Keratinocyte (primary cell): ENCODE data around the gene SPTLC3. TPM values are rescaled to one million over a fixed set of nuclear protein-coding genes. Genes with fewer than 3 reads are reported as not detected.

ENCODE experiments used
- DNase-seq: peaks from one replicate; pipeline ENCODE4 v3.0.0-alpha.2; 2011; ENCODE audit warnings: low read depth, missing footprints, low spot score
- FAIRE-seq: peaks from 2 replicates; lab custom pipeline; 2011; peaks lifted over from hg19 to GRCh38; lab: Jason Lieb, UNC
- H2AFZ ChIP-seq: 2 replicates; pipeline ENCODE4 v1.6.0; 2012; ENCODE audit warnings: low read length, control low read depth, inconsistent platforms; ENCODE audit not compliant: control insufficient read depth
- H3K27ac ChIP-seq: 2 replicates; pipeline ENCODE4 v1.5.1; 2011; ENCODE audit warnings: low read length; ENCODE audit not compliant: control insufficient read depth, insufficient read depth
- H3K27me3 ChIP-seq: 3 replicates; pipeline ENCODE4 v1.6.0; 2011; ENCODE audit warnings: low read length; ENCODE audit not compliant: control insufficient read depth, insufficient read depth; ENCODE audit errors: extremely low read depth
- H3K36me3 ChIP-seq, 2 experiments: 2 replicates in 1 of 2; 3 replicates in 1 of 2; pipeline ENCODE4 v1.5.1; 2011; ENCODE audit warnings: low read length in 2 of 2, mild to moderate bottlenecking in 1 of 2; ENCODE audit not compliant: control insufficient read depth in 2 of 2, insufficient read depth in 2 of 2; ENCODE audit errors: extremely low read depth in 1 of 2
- H3K4me1 ChIP-seq: 3 replicates; pipeline ENCODE4 v1.5.1; 2011; ENCODE audit warnings: low read length; ENCODE audit not compliant: control insufficient read depth, insufficient read depth; ENCODE audit errors: extremely low read depth
- H3K4me2 ChIP-seq: 3 replicates; pipeline ENCODE4 v1.6.0; 2011; ENCODE audit warnings: low read depth, low read length; ENCODE audit not compliant: control insufficient read depth, insufficient read depth; ENCODE audit errors: extremely low read depth
- H3K4me3 ChIP-seq, 3 experiments: fragments of 200-600 bp in 1 of 3; sonication (generic) in 1 of 3; 2 replicates in 2 of 3; 3 replicates in 1 of 3; pipeline ENCODE4 v1.5.1; 2011 to 2016; ENCODE audit warnings: low read length in 3 of 3, mild to moderate bottlenecking in 3 of 3, control low read depth in 2 of 3, inconsistent platforms in 1 of 3, low read depth in 1 of 3, mixed read lengths in 1 of 3, mixed run types in 1 of 3, moderate library complexity in 1 of 3; ENCODE audit not compliant: control insufficient read depth in 2 of 3, insufficient read depth in 2 of 3; ENCODE audit errors: extremely low read depth in 1 of 3
- H3K79me2 ChIP-seq: 2 replicates; pipeline ENCODE4 v1.6.0; 2012; ENCODE audit warnings: low read length; ENCODE audit not compliant: control insufficient read depth, insufficient read depth
- H3K9ac ChIP-seq: 3 replicates; pipeline ENCODE4 v1.6.0; 2011; ENCODE audit warnings: low read length; ENCODE audit not compliant: control insufficient read depth, insufficient read depth; ENCODE audit errors: extremely low read depth
- H3K9me1 ChIP-seq: 3 replicates; pipeline ENCODE4 v1.6.0; 2011; ENCODE audit warnings: low read length; ENCODE audit not compliant: control insufficient read depth, insufficient read depth; ENCODE audit errors: extremely low read depth
- H3K9me3 ChIP-seq: 2 replicates; pipeline ENCODE4 v1.5.1; 2012; ENCODE audit warnings: low read depth, low read length; ENCODE audit not compliant: control insufficient read depth
- H4K20me1 ChIP-seq: 3 replicates; pipeline ENCODE4 v1.6.0; 2011; ENCODE audit warnings: low read length; ENCODE audit not compliant: control insufficient read depth, insufficient read depth; ENCODE audit errors: extremely low read depth
- CTCF ChIP-seq, 3 experiments: IDR thresholded peaks in 1 of 3; conservative IDR thresholded peaks in 1 of 3; optimal IDR thresholded peaks in 1 of 3; 2 replicates in 2 of 3; 3 replicates in 1 of 3; pipeline versions ENCODE3 to v1.5.1; 2011; ENCODE audit warnings: low read length in 3 of 3, mild to moderate bottlenecking in 3 of 3, moderate library complexity in 2 of 3, control low read depth in 1 of 3, inconsistent platforms in 1 of 3; ENCODE audit not compliant: insufficient read depth in 2 of 3; ENCODE audit errors: extremely low read depth in 1 of 3
- EZH2 ChIP-seq: IDR thresholded peaks from one replicate; pipeline ENCODE4 v1.6.1; 2012; ENCODE audit warnings: inconsistent platforms, mild to moderate bottlenecking, low read length, moderate library complexity
- dilution Hi-C: fragments of 300-500 bp; cut with MboI; formaldehyde crosslinking; loops from one replicate; pipeline ENCODE4 v1.7.0; 2020; ENCODE audit warnings: low sequenced_read_pairs; ENCODE audit not compliant: extremely low pct_ligation_motif_present
- polyA plus RNA-seq, 5 experiments: library from polyadenylated mRNA; depleted of rRNA in 3 of 5; stranded (reverse) in 3 of 5; stranded (forward) in 1 of 5; unstranded in 1 of 5; fragments of >200 nt; gene quantifications; 1 replicate in 1 of 5; 2 replicates in 3 of 5; 3 replicates in 1 of 5; pipeline versions ENCODE4 v1.2.1 to v1.2.3, GENCODE V29; 2011 to 2012; ENCODE audit warnings: missing spikeins in 2 of 5, low read depth in 1 of 5, low replicate concordance in 1 of 5

Gene SPTLC3
- polyA plus RNA-seq, 1 donor (not counting 4 experiments of a cell fraction or from before 2014, with no cell fraction given) = 11.4 TPM

- H3K27ac ChIP-seq = no peak overlapping the region
- H3K79me2 ChIP-seq = no peaks in the 10 kb centered on the region
- H3K36me3 ChIP-seq = peaks cover 0 to 4% of the 10 kb centered on the region in 2 experiments
- H4K20me1 ChIP-seq = peaks cover 2% of the 10 kb centered on the region
- TF ChIP-seq CTCF (optimal IDR thresholded peaks at IDR 0.05 in 1 of 3, IDR thresholded peaks at IDR 0.05 in 1 of 3, conservative IDR thresholded peaks at IDR 0.05 in 1 of 3; ENCODE audit: extremely low read depth in 1 of 3, insufficient read depth in 2 of 3, low read length in 3 of 3) = no peak
- no peak for TF ChIP-seq EZH2
- no peaks in the 10 kb centered on the region for H3K27me3 ChIP-seq
- no peak overlapping the region for H3K4me2 ChIP-seq
- no peaks in the 10 kb centered on the region for H3K9me3 ChIP-seq
- H3K9me1 ChIP-seq = no peaks in the 10 kb centered on the region
- no peak overlapping the region for H3K9ac ChIP-seq
- no peak overlapping the region for H2AFZ ChIP-seq
- no peak for FAIRE-seq
- no peak overlapping the region for H3K4me3 ChIP-seq
- no peak for DNase-seq
- dilution Hi-C loops = no loop called here
- peaks cover 13% of the 10 kb centered on the region for H3K4me1 ChIP-seq
These were observed 50.1 kb downstream of the SPTLC3 start for GRCh38 chr20:13058666-13059389.

- peaks cover 2% of the 10 kb centered on the region for H4K20me1 ChIP-seq
- TF ChIP-seq EZH2 (no peak), CTCF (optimal IDR thresholded peaks at IDR 0.05 in 1 of 3, IDR thresholded peaks at IDR 0.05 in 1 of 3, conservative IDR thresholded peaks at IDR 0.05 in 1 of 3; ENCODE audit: extremely low read depth in 1 of 3, insufficient read depth in 2 of 3, low read length in 3 of 3) (no peak)
- dilution Hi-C loops = no loop called here
- DNase-seq = no peak
- H3K4me2 ChIP-seq = no peak overlapping the region
- H3K27ac ChIP-seq = no peak overlapping the region
- no peaks in the 10 kb centered on the region for H3K9me3 ChIP-seq
- H3K9ac ChIP-seq = no peak overlapping the region
- no peaks in the 10 kb centered on the region for H3K27me3 ChIP-seq
- no peaks in the 10 kb centered on the region for H3K9me1 ChIP-seq
- FAIRE-seq = no peak
- H2AFZ ChIP-seq = no peak overlapping the region
- peaks cover 13% of the 10 kb centered on the region for H3K4me1 ChIP-seq
- no peaks in the 10 kb centered on the region for H3K79me2 ChIP-seq
- H3K36me3 ChIP-seq = peaks cover 0 to 4% of the 10 kb centered on the region in 2 experiments
- H3K4me3 ChIP-seq = no peak overlapping the region
These were observed 50.8 kb downstream of the SPTLC3 start for GRCh38 chr20:13059398-13060136.
